Trophoblast cell (in vitro differentiated cells and primary cell): ENCODE data around the gene CABP1.

ENCODE experiments used
- DNase-seq, 2 donors: peaks; one replicate each; pipeline ENCODE4 v3.0.0-alpha.2; 2016
- H2AFZ ChIP-seq: 2 replicates; pipeline ENCODE4 v1.6.1; 2013; ENCODE audit warnings: low read length, moderate library complexity, mild to moderate bottlenecking; ENCODE audit not compliant: insufficient read depth, poor library complexity
- H2AK5ac ChIP-seq: 2 replicates; pipeline ENCODE4 v1.6.1; 2013; ENCODE audit warnings: mild to moderate bottlenecking, low read length
- H2BK120ac ChIP-seq: 2 replicates; pipeline ENCODE4 v1.6.1; 2013; ENCODE audit warnings: low read length, mild to moderate bottlenecking, moderate library complexity; ENCODE audit not compliant: insufficient read depth, poor library complexity
- H2BK12ac ChIP-seq: 2 replicates; pipeline ENCODE4 v1.6.1; 2013; ENCODE audit warnings: mild to moderate bottlenecking, low read length, moderate library complexity
- H2BK5ac ChIP-seq: 2 replicates; pipeline ENCODE4 v1.6.1; 2013; ENCODE audit warnings: low read length, low read depth, moderate library complexity, mild to moderate bottlenecking; ENCODE audit not compliant: poor library complexity
- H3K14ac ChIP-seq: 2 replicates; pipeline ENCODE4 v1.6.1; 2013; ENCODE audit warnings: mild to moderate bottlenecking, low read length
- H3K18ac ChIP-seq: 2 replicates; pipeline ENCODE4 v1.6.1; 2013; ENCODE audit warnings: mild to moderate bottlenecking, low read length
- H3K23ac ChIP-seq: 2 replicates; pipeline ENCODE4 v1.6.1; 2013; ENCODE audit warnings: low read length
- H3K27ac ChIP-seq: 2 replicates; pipeline ENCODE4 v1.5.1; 2013; ENCODE audit warnings: low read depth, mild to moderate bottlenecking, inconsistent platforms, low read length, moderate library complexity
- H3K27me3 ChIP-seq: 2 replicates; pipeline ENCODE4 v1.6.1; 2013; ENCODE audit warnings: inconsistent platforms, mild to moderate bottlenecking, low read length, moderate library complexity; ENCODE audit not compliant: insufficient read depth
- H3K36me3 ChIP-seq, 2 experiments: 1 replicate in 1 of 2; 2 replicates in 1 of 2; pipeline ENCODE4 v1.6.1; 2013; ENCODE audit warnings: low read length in 2 of 2, mild to moderate bottlenecking in 2 of 2, moderate library complexity in 1 of 2; ENCODE audit not compliant: insufficient read depth in 2 of 2, control insufficient read depth in 1 of 2
- H3K4ac ChIP-seq: 2 replicates; pipeline ENCODE4 v1.6.1; 2013; ENCODE audit warnings: low read depth, mild to moderate bottlenecking, low read length, moderate library complexity
- H3K4me1 ChIP-seq, 2 experiments: 1 replicate in 1 of 2; 2 replicates in 1 of 2; pipeline ENCODE4 v1.6.1; 2013; ENCODE audit warnings: low read length in 2 of 2, mild to moderate bottlenecking in 2 of 2, moderate library complexity in 1 of 2; ENCODE audit not compliant: insufficient read depth in 2 of 2, control insufficient read depth in 1 of 2
- H3K4me2 ChIP-seq: 2 replicates; pipeline ENCODE4 v1.6.1; 2013; ENCODE audit warnings: inconsistent platforms, mild to moderate bottlenecking, low read length, moderate library complexity
- H3K4me3 ChIP-seq: 2 replicates; pipeline ENCODE4 v1.5.1; 2013; ENCODE audit warnings: mild to moderate bottlenecking, low read depth, low read length, inconsistent platforms
- H3K79me1 ChIP-seq: one replicate; pipeline ENCODE4 v1.6.1; 2013; ENCODE audit warnings: low read length
- H3K79me2 ChIP-seq: 2 replicates; pipeline ENCODE4 v1.6.1; 2013; ENCODE audit warnings: low read length, mild to moderate bottlenecking; ENCODE audit not compliant: control insufficient read depth, insufficient read depth, poor library complexity
- H3K9ac ChIP-seq: 2 replicates; pipeline ENCODE4 v1.6.1; 2013; ENCODE audit warnings: mild to moderate bottlenecking, low read length
- H3K9me3 ChIP-seq: 2 replicates; pipeline ENCODE4 v1.6.1; 2013; ENCODE audit warnings: low read depth, mild to moderate bottlenecking, control low read depth, inconsistent platforms, low read length; ENCODE audit not compliant: insufficient read depth
- H4K12ac ChIP-seq: 2 replicates; pipeline ENCODE4 v1.6.1; 2013; ENCODE audit warnings: low read depth, mild to moderate bottlenecking, low read length, moderate library complexity
- H4K8ac ChIP-seq: 2 replicates; pipeline ENCODE4 v1.6.1; 2013; ENCODE audit warnings: low read depth, mild to moderate bottlenecking, low read length, moderate library complexity
- H4K91ac ChIP-seq: one replicate; pipeline ENCODE4 v1.6.1; 2013; ENCODE audit warnings: low read depth, mild to moderate bottlenecking, low read length, moderate library complexity
- WGBS: extraction: QIAGEN DNeasy Blood & Tissue Kit; methylation state at CpG from one replicate; pipeline ENCODE4 v1.1.7; 2013; ENCODE audit warnings: missing lambda C conversion rate; ENCODE audit not compliant: insufficient read length, insufficient coverage; ENCODE audit errors: extremely low coverage; 5-methylcytosine and 5-hydroxymethylcytosine counted together

The CABP1 gene

DNA sequence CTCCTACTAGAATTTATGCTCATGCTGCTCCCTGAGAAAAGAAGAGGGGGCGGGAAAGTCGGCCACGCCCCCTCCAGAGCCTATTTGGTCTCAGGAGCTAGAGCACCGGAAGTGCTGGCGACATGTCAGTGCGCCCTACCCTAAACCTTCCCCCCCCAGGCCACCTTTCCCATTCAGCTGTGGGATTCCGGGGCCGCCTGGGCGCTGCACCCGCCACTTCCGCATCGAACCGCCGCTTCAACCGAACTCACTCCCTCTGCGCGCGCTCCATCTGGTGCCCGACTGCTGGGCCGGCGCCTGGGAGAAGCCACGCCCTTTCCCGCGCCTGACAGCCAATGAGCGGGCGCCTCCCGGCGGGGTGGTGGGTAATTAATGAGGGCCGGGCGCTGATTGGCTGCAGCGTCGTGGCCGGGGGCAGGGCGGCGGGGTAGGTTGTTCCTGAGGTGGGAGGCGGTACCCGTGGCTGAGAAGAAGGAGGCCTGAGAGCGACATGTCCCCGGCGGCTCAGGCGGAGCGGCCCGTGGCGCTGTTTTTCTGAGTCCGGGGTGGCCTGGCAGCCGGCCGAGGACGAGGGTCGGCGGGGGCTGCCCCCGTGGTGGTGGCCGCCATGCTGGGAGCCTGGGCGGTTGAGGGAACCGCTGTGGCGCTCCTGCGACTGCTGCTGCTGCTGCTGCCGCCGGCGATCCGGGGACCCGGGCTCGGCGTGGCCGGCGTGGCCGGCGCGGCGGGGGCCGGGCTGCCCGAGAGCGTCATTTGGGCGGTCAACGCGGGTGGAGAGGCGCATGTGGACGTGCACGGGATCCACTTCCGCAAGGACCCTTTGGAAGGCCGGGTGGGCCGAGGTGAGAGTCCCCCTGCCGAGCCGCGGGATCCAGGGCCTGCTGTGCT is 46.5 kb downstream of the CABP1 start, which contains the start of gene MLEC:
Gene MLEC, plus strand, starts transcription at position 460 of the 888 bp plus-strand sequence. Its CDS starts 148 bp downstream, at position 608.
- peak within 1 kb of the TSS; percentile 92 for H3K4me2 ChIP-seq
- H3K9ac ChIP-seq, result peak within 1 kb of the TSS; percentile 90
- peak within 1 kb of the TSS; percentile 83 for H3K27ac ChIP-seq
- H2AFZ ChIP-seq, result peak within 1 kb of the TSS; percentile 77
- H2BK5ac ChIP-seq, result peak within 1 kb of the TSS; percentile 82
- no peaks in the 10 kb centered on the region for H3K27me3 ChIP-seq
- H2AK5ac ChIP-seq, result peak within 1 kb of the TSS; percentile 63
- H3K4ac ChIP-seq, result peak within 1 kb of the TSS; percentile 83
- peak within 1 kb of the TSS; percentile 85 for H2BK120ac ChIP-seq
- H3K23ac ChIP-seq, result no peak within 1 kb of the TSS
- H4K8ac ChIP-seq, result peak within 1 kb of the TSS; percentile 89
- H3K36me3 ChIP-seq, result no peaks in the 10 kb centered on the region
- H4K91ac ChIP-seq, result peak within 1 kb of the TSS; percentile 79
- peaks cover 14% of the 10 kb centered on the region for H3K79me1 ChIP-seq
- peak within 1 kb of the TSS; percentile 96 for H3K4me3 ChIP-seq
- peak within 1 kb of the TSS; percentile 72 for H4K12ac ChIP-seq
- H3K18ac ChIP-seq, result peak within 1 kb of the TSS; percentile 90
- peak; percentile 96 to 98 for DNase-seq
- no peaks in the 10 kb centered on the region for H3K9me3 ChIP-seq
- peak within 1 kb of the TSS; percentile 89 for H3K14ac ChIP-seq
- H3K4me1 ChIP-seq, result peaks cover 13 to 16% of the 10 kb centered on the region in 2 experiments
- WGBS, result no CpG with 5 or more reads among the region's 84 CpGs
- peak within 1 kb of the TSS; percentile 29 for H2BK12ac ChIP-seq
- H3K79me2 ChIP-seq, result peaks cover 22% of the 10 kb centered on the region

DNA sequence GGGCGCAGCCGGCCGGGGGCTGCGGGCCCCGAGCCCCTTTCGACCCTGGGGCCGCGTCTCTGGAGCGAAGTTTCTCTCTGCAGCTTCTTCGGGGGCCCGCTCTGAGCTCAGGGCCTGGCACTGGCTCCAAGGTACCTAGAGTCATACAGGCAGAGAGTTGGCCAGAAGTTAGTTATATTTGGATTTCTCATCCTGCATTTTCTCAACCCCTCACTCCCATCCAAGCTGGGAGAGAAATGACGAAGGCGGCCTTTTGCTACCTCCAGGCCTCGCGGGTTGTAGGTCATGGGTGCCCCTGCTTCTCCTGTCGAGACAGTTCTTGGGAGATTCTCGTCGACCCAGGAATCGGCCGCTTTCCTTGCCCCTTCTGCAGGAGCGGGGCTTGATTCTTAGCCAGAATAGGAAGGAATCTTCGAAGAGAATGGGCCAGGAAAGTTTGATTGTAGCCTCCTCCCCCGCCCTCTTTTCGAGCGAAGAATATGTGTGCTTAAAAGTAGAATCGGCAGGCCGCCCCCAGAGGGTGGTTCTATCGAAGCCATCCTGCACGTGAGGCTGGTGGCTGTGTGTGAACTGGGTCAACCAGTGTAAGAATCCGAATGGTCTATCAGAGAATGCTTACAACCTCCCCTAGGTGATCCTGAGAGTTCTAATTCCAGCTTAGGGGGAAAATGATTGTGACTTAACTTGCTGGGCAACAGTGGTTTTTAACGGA is 47.3 kb downstream of the CABP1 start:
- peak overlapping the region; percentile 63 for H2AK5ac ChIP-seq
- peak overlapping the region; percentile 92 for H3K4me2 ChIP-seq
- peak overlapping the region; percentile 76 for H3K9ac ChIP-seq
- H3K23ac ChIP-seq, result no peak overlapping the region
- peak overlapping the region; percentile 63 for H3K18ac ChIP-seq
- H3K4me3 ChIP-seq, result peak overlapping the region; percentile 96
- peak overlapping the region; percentile 89 for H3K14ac ChIP-seq
- peak overlapping the region; percentile 64 for H4K8ac ChIP-seq
- H4K12ac ChIP-seq, result peak overlapping the region; percentile 37
- H2BK120ac ChIP-seq, result peak overlapping the region; percentile 34
- H3K79me2 ChIP-seq, result peaks cover 22% of the 10 kb centered on the region
- peak overlapping the region; percentile 82 for H2BK5ac ChIP-seq
- H3K4me1 ChIP-seq, result peaks cover 13 to 16% of the 10 kb centered on the region in 2 experiments
- H2AFZ ChIP-seq, result peak overlapping the region; percentile 57
- WGBS, result no CpG with 5 or more reads among the region's 31 CpGs
- no peaks in the 10 kb centered on the region for H3K36me3 ChIP-seq
- no peaks in the 10 kb centered on the region for H3K9me3 ChIP-seq
- H3K79me1 ChIP-seq, result peaks cover 14% of the 10 kb centered on the region
- DNase-seq, result peak in 1 of 2 donors; percentile 26
- no peak overlapping the region for H3K27ac ChIP-seq
- no peak overlapping the region for H2BK12ac ChIP-seq
- peak overlapping the region; percentile 83 for H3K4ac ChIP-seq
- no peaks in the 10 kb centered on the region for H3K27me3 ChIP-seq
- H4K91ac ChIP-seq, result peak overlapping the region; percentile 63

DNA sequence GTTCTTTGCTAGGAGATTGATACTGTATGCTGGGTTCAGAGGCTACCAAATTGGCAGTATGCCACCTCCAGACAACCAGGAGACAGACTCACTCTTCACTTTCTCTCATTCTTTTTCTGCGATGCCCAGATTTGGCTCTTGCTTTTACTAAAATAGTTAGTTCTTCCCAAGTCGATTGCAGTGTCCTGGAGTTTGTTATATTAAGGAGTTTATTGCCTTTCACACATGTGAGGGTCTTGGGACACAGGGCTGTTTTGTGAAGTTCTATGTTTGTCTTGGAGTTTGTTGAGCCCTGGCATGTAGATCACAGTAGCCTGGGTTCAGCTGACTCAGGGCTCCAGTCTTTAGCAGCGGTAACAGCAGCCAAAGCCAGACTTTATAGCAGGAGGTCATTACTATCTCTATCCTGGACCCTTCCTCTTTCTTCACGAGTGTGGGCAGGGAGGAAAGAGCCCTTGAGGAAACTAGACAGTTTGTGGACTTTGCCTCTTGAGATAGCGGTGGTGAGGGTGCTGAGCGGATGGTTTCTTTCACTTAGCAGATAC is 48.2 kb downstream of the CABP1 start:
- Histone ChIP-seq H3K23ac (no peak overlapping the region), H3K9ac (peak overlapping the region; percentile 71), H2AFZ (no peak overlapping the region), H2AK5ac (no peak overlapping the region), H2BK12ac (no peak overlapping the region), H3K36me3 (peaks cover 0 to 3% of the 10 kb centered on the region in 2 experiments), H3K27me3 (no peaks in the 10 kb centered on the region), H3K4me3 (no peak overlapping the region), H4K91ac (no peak overlapping the region), H3K79me2 (peaks cover 22% of the 10 kb centered on the region), H3K4ac (peak overlapping the region; percentile 86), H3K79me1 (peaks cover 14% of the 10 kb centered on the region), H3K4me2 (peak overlapping the region; percentile 92), H3K14ac (no peak overlapping the region), H4K8ac (no peak overlapping the region), H2BK5ac (no peak overlapping the region), H3K9me3 (no peaks in the 10 kb centered on the region), H3K4me1 (peaks cover 13 to 16% of the 10 kb centered on the region in 2 experiments), H3K27ac (no peak overlapping the region), H3K18ac (no peak overlapping the region), H2BK120ac (no peak overlapping the region), H4K12ac (no peak overlapping the region)
- WGBS, result no CpG with 5 or more reads among the region's 6 CpGs
- no peak for DNase-seq

DNA sequence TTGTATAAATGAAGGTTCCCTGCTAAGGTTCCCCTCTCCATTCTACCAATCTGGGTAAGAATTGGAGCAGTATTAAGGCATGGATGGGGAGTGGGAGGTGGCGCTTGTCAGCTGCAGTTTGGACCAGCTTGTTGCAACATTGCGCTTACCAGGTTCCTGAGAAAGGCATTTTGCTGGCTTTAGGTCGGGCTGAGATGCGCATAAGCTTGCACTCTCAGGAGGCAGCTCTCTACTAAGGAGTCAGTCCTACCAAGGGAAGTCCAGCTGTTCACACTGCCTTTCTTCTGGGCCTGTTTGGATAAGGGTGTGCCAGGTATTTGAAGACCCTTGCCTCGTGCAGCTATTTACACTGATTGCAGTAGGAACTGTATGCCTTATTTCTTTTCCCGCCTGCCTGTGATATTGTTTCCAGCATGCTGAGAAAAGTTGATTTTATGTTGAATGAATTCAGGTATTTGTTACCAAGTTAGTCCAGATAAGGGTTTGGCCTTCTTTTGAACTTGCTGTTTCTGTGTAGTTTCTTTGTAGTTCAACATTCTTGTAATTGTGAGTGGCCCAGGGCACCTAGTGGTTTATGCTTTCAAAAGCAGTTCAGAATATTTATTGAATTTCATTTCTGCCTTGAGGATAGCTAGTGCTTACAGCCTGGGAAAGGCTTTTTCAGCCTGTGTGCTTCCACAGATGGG is 49.1 kb downstream of the CABP1 start:
- no peak overlapping the region for H2AK5ac ChIP-seq
- no peak overlapping the region for H3K18ac ChIP-seq
- no peak overlapping the region for H3K4me3 ChIP-seq
- peak overlapping the region; percentile 86 for H3K4ac ChIP-seq
- peaks cover 13 to 16% of the 10 kb centered on the region in 2 experiments for H3K4me1 ChIP-seq
- H3K9ac ChIP-seq, result no peak overlapping the region
- no peak overlapping the region for H3K27ac ChIP-seq
- no peak overlapping the region for H2BK5ac ChIP-seq
- H3K27me3 ChIP-seq, result no peaks in the 10 kb centered on the region
- H3K14ac ChIP-seq, result no peak overlapping the region
- no CpG with 5 or more reads among the region's 6 CpGs for WGBS
- no peak overlapping the region for H4K8ac ChIP-seq
- H2AFZ ChIP-seq, result no peak overlapping the region
- H4K12ac ChIP-seq, result no peak overlapping the region
- H3K4me2 ChIP-seq, result peak overlapping the region; percentile 92
- peaks cover 14% of the 10 kb centered on the region for H3K79me1 ChIP-seq
- H3K9me3 ChIP-seq, result no peaks in the 10 kb centered on the region
- no peak overlapping the region for H2BK12ac ChIP-seq
- peaks cover 22% of the 10 kb centered on the region for H3K79me2 ChIP-seq
- H3K36me3 ChIP-seq, result peaks cover 6 to 11% of the 10 kb centered on the region in 2 experiments
- H2BK120ac ChIP-seq, result no peak overlapping the region
- DNase-seq, result peak in 1 of 2 donors; percentile 47
- H4K91ac ChIP-seq, result no peak overlapping the region
- no peak overlapping the region for H3K23ac ChIP-seq
